GM04504 (cell line): ENCODE data around the gene SPRR4.

Experiments used
- DNase-seq: peaks from one replicate; pipeline ENCODE4 v3.0.0-alpha.2; 2012; ENCODE audit warnings: low read depth

Gene SPRR4

GRCh38 chr1:152970495-152970894 lies at the start of gene SPRR4:
TSS of gene SPRR4 (plus strand) at chr1:152970648. CDS start at chr1:152971891, 1,243 bp downstream.
- DNase-seq: no peak

GRCh38 chr1:152924191-152924590 lies 46.3 kb upstream of the SPRR4 start:
- DNase-seq: no peak

GRCh38 chr1:152926091-152926490 lies 44.4 kb upstream of the SPRR4 start:
- DNase-seq: no peak

- no peak for DNase-seq
These were observed 41.8 kb upstream of the SPRR4 start for GRCh38 chr1:152928671-152929070.

- no peak for DNase-seq
These were observed 38.2 kb upstream of the SPRR4 start for GRCh38 chr1:152932170-152932811.

GRCh38 chr1:152933196-152933595 lies 37.3 kb upstream of the SPRR4 start:
- no peak for DNase-seq

- no peak for DNase-seq
These were observed 29.8 kb upstream of the SPRR4 start for GRCh38 chr1:152940614-152941013.

- DNase-seq: no peak
These were observed 29.3 kb upstream of the SPRR4 start for GRCh38 chr1:152941037-152941711.

GRCh38 chr1:152942161-152942560 lies 28.3 kb upstream of the SPRR4 start:
- no peak for DNase-seq

- no peak for DNase-seq
These were observed 24.2 kb upstream of the SPRR4 start for GRCh38 chr1:152946248-152946647.

- no peak for DNase-seq
These were observed 23.7 kb upstream of the SPRR4 start, which contains the start of gene SPRR5 for GRCh38 chr1:152946651-152947256. TSS of gene SPRR5 (plus strand) at chr1:152947206. CDS start at chr1:152948555, 1,349 bp downstream.

- DNase-seq: no peak
These were observed 18.7 kb upstream of the SPRR4 start for GRCh38 chr1:152951711-152952110.

GRCh38 chr1:152953761-152954160 lies 16.7 kb upstream of the SPRR4 start:
- no peak for DNase-seq

GRCh38 chr1:152954436-152954835 lies 16.0 kb upstream of the SPRR4 start:
- no peak for DNase-seq

- no peak for DNase-seq
These were observed 12.9 kb upstream of the SPRR4 start for GRCh38 chr1:152957561-152957960.

- no peak for DNase-seq
These were observed 11.2 kb upstream of the SPRR4 start for GRCh38 chr1:152959273-152959672.

- no peak for DNase-seq
These were observed 10.5 kb upstream of the SPRR4 start for GRCh38 chr1:152959801-152960451.

GRCh38 chr1:152960452-152961044 lies 9.9 kb upstream of the SPRR4 start:
- no peak for DNase-seq

- no peak for DNase-seq
These were observed 9.1 kb upstream of the SPRR4 start for GRCh38 chr1:152961226-152961891.

GRCh38 chr1:152962876-152963415 lies 7.5 kb upstream of the SPRR4 start:
- DNase-seq: no peak

- DNase-seq: no peak
These were observed 5.9 kb upstream of the SPRR4 start for GRCh38 chr1:152964536-152964935.

- DNase-seq: no peak
These were observed 4.6 kb upstream of the SPRR4 start for GRCh38 chr1:152965853-152966252.
